Loucy (cell line): Measurements from ENCODE around the gene OR1F1.
"Not testable (repeated sequence)": the region's sequence is repeated elsewhere in the genome, so short reads cannot be mapped to it uniquely, and the experiment has no call there.

Source experiments
- H2AFZ ChIP-seq: fragments of 200-600 bp; sonication (generic); 2 replicates; pipeline ENCODE4 v1.6.0; 2016; ENCODE audit warnings: antibody characterized with exemption, mild to moderate bottlenecking, low read length, moderate library complexity
- H3F3A ChIP-seq: fragments of 200-600 bp; 2 replicates; pipeline ENCODE4 v1.6.0; 2016; ENCODE audit warnings: antibody characterized with exemption, low read depth, mild to moderate bottlenecking
- H3K27me3 ChIP-seq: fragments of 200-600 bp; sonication (generic); 2 replicates; pipeline ENCODE4 v1.6.1; 2014; ENCODE audit warnings: low read length, mild to moderate bottlenecking; ENCODE audit not compliant: insufficient read depth, poor library complexity, severe bottlenecking
- H3K36me3 ChIP-seq: fragments of 200-600 bp; sonication (generic); 2 replicates; pipeline ENCODE4 v1.6.1; 2016; ENCODE audit warnings: low read length; ENCODE audit not compliant: insufficient read depth
- H3K4me1 ChIP-seq: fragments of 200-600 bp; sonication (generic); 2 replicates; pipeline ENCODE4 v1.5.1; 2014; ENCODE audit warnings: low read length, mild to moderate bottlenecking; ENCODE audit not compliant: insufficient read depth, poor library complexity, severe bottlenecking
- H3K4me2 ChIP-seq: fragments of 200-600 bp; sonication (generic); 2 replicates; pipeline ENCODE4 v1.6.0; 2014; ENCODE audit warnings: antibody characterized with exemption, low read length, low read depth, mild to moderate bottlenecking; ENCODE audit not compliant: poor library complexity, severe bottlenecking
- H3K4me3 ChIP-seq: fragments of 200-600 bp; sonication (generic); 2 replicates; pipeline ENCODE4 v1.5.1; 2014; ENCODE audit warnings: low read length, mild to moderate bottlenecking, mixed read lengths; ENCODE audit not compliant: poor library complexity, severe bottlenecking
- H3K79me2 ChIP-seq: fragments of 200-600 bp; sonication (generic); 2 replicates; pipeline ENCODE4 v1.6.1; 2014; ENCODE audit warnings: low read length; ENCODE audit not compliant: insufficient read depth
- H3K9ac ChIP-seq: fragments of 200-600 bp; sonication (generic); 2 replicates; pipeline ENCODE4 v1.6.0; 2014; ENCODE audit warnings: mild to moderate bottlenecking, low read depth, low read length, moderate library complexity; ENCODE audit not compliant: poor library complexity, severe bottlenecking
- H3K9me2 ChIP-seq: fragments of 200-600 bp; sonication (generic); replicated peaks from 2 replicates; pipeline ENCODE4 v1.6.1; 2016; ENCODE audit warnings: low read depth, low read length, mixed read lengths
- H3K9me3 ChIP-seq: fragments of 200-600 bp; sonication (generic); 2 replicates; pipeline ENCODE4 v1.6.1; 2014; ENCODE audit warnings: mild to moderate bottlenecking, antibody characterized with exemption, low read length, low read depth; ENCODE audit not compliant: insufficient read depth
- H4K20me1 ChIP-seq: fragments of 200-600 bp; sonication (generic); 2 replicates; pipeline ENCODE4 v1.6.0; 2014; ENCODE audit warnings: antibody characterized with exemption, low read length, mild to moderate bottlenecking; ENCODE audit not compliant: insufficient read depth, poor library complexity, severe bottlenecking
- CTCF ChIP-seq: fragments of 200-600 bp; sonication (generic); conservative IDR thresholded peaks from 2 replicates; pipeline ENCODE4 v1.5.1; 2014; ENCODE audit warnings: mild to moderate bottlenecking, antibody characterized with exemption, low read length
- EZH2phosphoT487 ChIP-seq: fragments of 200-600 bp; IDR thresholded peaks from 2 replicates; pipeline ENCODE4 v1.6.1; 2018; ENCODE audit warnings: antibody characterized with exemption, mild to moderate bottlenecking, moderate library complexity, borderline replicate concordance

Gene OR1F1

GRCh38 chr16:3164121-3164991 lies 23.6 kb upstream of the OR1F1 start:
- H2AFZ ChIP-seq, result no peak overlapping the region
- no peaks in the 10 kb centered on the region for H3K27me3 ChIP-seq
- no peaks in the 10 kb centered on the region for H3K36me3 ChIP-seq
- H3K4me3 ChIP-seq, result no peak overlapping the region
- no peaks in the 10 kb centered on the region for H4K20me1 ChIP-seq
- H3K79me2 ChIP-seq, result 0 out of 2 replicates have a peak, but pooled peaks cover 3% of the 10 kb centered on the region
- no peaks in the 10 kb centered on the region for H3K9me3 ChIP-seq
- no peaks in the 10 kb centered on the region for H3K9me2 ChIP-seq
- TF ChIP-seq CTCF, result no peak
- TF ChIP-seq EZH2phosphoT487, result no peak
- no peaks in the 10 kb centered on the region for H3F3A ChIP-seq
- no peak overlapping the region for H3K9ac ChIP-seq
- peaks cover 14% of the 10 kb centered on the region for H3K4me1 ChIP-seq
- peak overlapping the region; percentile 20 for H3K4me2 ChIP-seq

GRCh38 chr16:3165111-3165822 lies 22.7 kb upstream of the OR1F1 start:
- no peaks in the 10 kb centered on the region for H3K9me3 ChIP-seq
- H3K9ac ChIP-seq, result peak overlapping the region; percentile 46
- peak overlapping the region; percentile 68; the same call in 1 of the 2 replicates for H2AFZ ChIP-seq
- H3K79me2 ChIP-seq, result no peaks in the 10 kb centered on the region
- no peaks in the 10 kb centered on the region for H3K36me3 ChIP-seq
- no peaks in the 10 kb centered on the region for H4K20me1 ChIP-seq
- H3K27me3 ChIP-seq, result no peaks in the 10 kb centered on the region
- peaks cover 14% of the 10 kb centered on the region for H3K4me1 ChIP-seq
- peak overlapping the region; percentile 58 for H3K4me2 ChIP-seq
- H3K9me2 ChIP-seq, result no peaks in the 10 kb centered on the region
- peak overlapping the region; percentile 54 for H3K4me3 ChIP-seq
- no peaks in the 10 kb centered on the region for H3F3A ChIP-seq
- TF ChIP-seq EZH2phosphoT487 (no peak), CTCF (no peak)

GRCh38 chr16:3166505-3166886 lies 21.5 kb upstream of the OR1F1 start:
- no peaks in the 10 kb centered on the region for H4K20me1 ChIP-seq
- no peaks in the 10 kb centered on the region for H3K9me2 ChIP-seq
- no peaks in the 10 kb centered on the region for H3K79me2 ChIP-seq
- H3F3A ChIP-seq, result no peaks in the 10 kb centered on the region
- no peaks in the 10 kb centered on the region for H3K27me3 ChIP-seq
- H2AFZ ChIP-seq, result no peak overlapping the region
- no peak overlapping the region for H3K4me2 ChIP-seq
- no peaks in the 10 kb centered on the region for H3K36me3 ChIP-seq
- H3K4me1 ChIP-seq, result peaks cover 14% of the 10 kb centered on the region
- no peaks in the 10 kb centered on the region for H3K9me3 ChIP-seq
- H3K4me3 ChIP-seq, result no peak overlapping the region
- H3K9ac ChIP-seq, result no peak overlapping the region
- no peak for TF ChIP-seq CTCF
- no peak for TF ChIP-seq EZH2phosphoT487

- not testable (repeated sequence) for H3K9me2 ChIP-seq, H3K4me3 ChIP-seq, H4K20me1 ChIP-seq, H3K4me2 ChIP-seq, H3F3A ChIP-seq, H2AFZ ChIP-seq, H3K79me2 ChIP-seq, H3K9me3 ChIP-seq, H3K36me3 ChIP-seq, H3K27me3 ChIP-seq, H3K9ac ChIP-seq
- peaks cover 12% of the 10 kb centered on the region for H3K4me1 ChIP-seq
Measured at GRCh38 chr16:3168729-3169128, 19.3 kb upstream of the OR1F1 start.
